GM06990 (cell line): ENCODE data around the gene NPEPL1.

Experiments used
- DNase-seq: peaks from one replicate; pipeline ENCODE4 v3.0.0-alpha.2; 2011; ENCODE audit not compliant: insufficient read length; ENCODE audit errors: extremely low read depth
- H3K27me3 ChIP-seq: replicated peaks from 2 replicates; pipeline ENCODE4 v1.6.0; 2011; ENCODE audit warnings: low read length; ENCODE audit not compliant: control insufficient read depth, insufficient read depth
- H3K36me3 ChIP-seq: 2 replicates; pipeline ENCODE4 v1.5.1; 2011; ENCODE audit warnings: low read length; ENCODE audit not compliant: control insufficient read depth, insufficient read depth
- H3K4me3 ChIP-seq: replicated peaks from 2 replicates; pipeline ENCODE4 v1.5.1; 2011; ENCODE audit warnings: low read depth, mild to moderate bottlenecking, control low read depth, low read length
- CTCF ChIP-seq: IDR thresholded peaks from 2 replicates; pipeline ENCODE4 v1.5.1; 2011; ENCODE audit warnings: low read length, control low read depth, mild to moderate bottlenecking, inconsistent platforms; ENCODE audit not compliant: insufficient read depth, poor library complexity, severe bottlenecking

The NPEPL1 gene

GRCh38 chr20:58655328-58656107 is 37.1 kb upstream of the NPEPL1 start:
- DNase-seq, result no peak
- no peak overlapping the region for H3K4me3 ChIP-seq
- no peak for TF ChIP-seq CTCF
- H3K27me3 ChIP-seq, result no peaks in the 10 kb centered on the region
- peaks cover 3% of the 10 kb centered on the region; the same call in 1 of the 2 replicates for H3K36me3 ChIP-seq

- DNase-seq, result no peak
- no peak for TF ChIP-seq CTCF
- H3K27me3 ChIP-seq, result no peaks in the 10 kb centered on the region
- H3K4me3 ChIP-seq, result no peak overlapping the region
- H3K36me3 ChIP-seq, result peaks cover 8% of the 10 kb centered on the region; the same call in 1 of the 2 replicates
These were observed 35.8 kb upstream of the NPEPL1 start for GRCh38 chr20:58656831-58657230.

- H3K27me3 ChIP-seq, result no peaks in the 10 kb centered on the region
- TF ChIP-seq CTCF, result no peak
- peaks cover 9% of the 10 kb centered on the region; the same call in 1 of the 2 replicates for H3K36me3 ChIP-seq
- DNase-seq, result no peak
- no peak overlapping the region for H3K4me3 ChIP-seq
These were observed 35.3 kb upstream of the NPEPL1 start for GRCh38 chr20:58657262-58657661.

- no peak for DNase-seq
- no peaks in the 10 kb centered on the region for H3K27me3 ChIP-seq
- H3K36me3 ChIP-seq, result peaks cover 9% of the 10 kb centered on the region; the same call in 1 of the 2 replicates
- no peak overlapping the region for H3K4me3 ChIP-seq
- no peak for TF ChIP-seq CTCF
These were observed 34.6 kb upstream of the NPEPL1 start for GRCh38 chr20:58657986-58658385.

GRCh38 chr20:58658760-58659159 is 33.8 kb upstream of the NPEPL1 start:
- DNase-seq, result no peak
- Histone ChIP-seq H3K27me3 (no peaks in the 10 kb centered on the region), H3K4me3 (no peak overlapping the region), H3K36me3 (peaks cover 9% of the 10 kb centered on the region; the same call in 1 of the 2 replicates)
- TF ChIP-seq CTCF, result no peak
